H1 (cell line): ENCODE data around the gene ALK. TPM values are rescaled to one million over a fixed set of nuclear protein-coding genes. Genes with fewer than 3 reads are reported as not detected.

Experiments
- CTCF ChIA-PET: fragments of 300-600 bp; sonication (Branson Sonifier 250); formaldehyde crosslinking; loops from one replicate; lab custom pipeline; 2021; ENCODE audit not compliant: partially characterized antibody; lab: Charles Lee
- POLR2A ChIA-PET: fragments of 300-600 bp; sonication (Branson Sonifier 250); formaldehyde crosslinking; loops from one replicate; lab custom pipeline; 2021; ENCODE audit warnings: inconsistent platforms; ENCODE audit not compliant: partially characterized antibody; lab: Charles Lee
- DNase-seq, 2 experiments: peaks; one replicate each; pipeline versions ENCODE4 v3.0.0 to v3.0.0-alpha.2; 2010 to 2022; ENCODE audit warnings: low spot score in 2 of 2, low read depth in 1 of 2, mixed read lengths in 1 of 2
- FAIRE-seq: peaks from 2 replicates; lab custom pipeline; 2011; peaks lifted over from hg19 to GRCh38; lab: Jason Lieb, UNC
- H2AFZ ChIP-seq: 2 replicates; pipeline ENCODE4 v1.8.1; 2012; ENCODE audit warnings: low read length, inconsistent platforms
- H2AK5ac ChIP-seq: 2 replicates; pipeline ENCODE4 v1.6.1; 2013; ENCODE audit warnings: low read depth, low read length
- H2BK120ac ChIP-seq: replicated peaks from 2 replicates; pipeline ENCODE3; 2013; ENCODE audit warnings: low read depth, low read length, inconsistent platforms
- H2BK12ac ChIP-seq: 2 replicates; pipeline ENCODE4 v1.6.1; 2013; ENCODE audit warnings: low read depth, low read length
- H2BK15ac ChIP-seq: 2 replicates; pipeline ENCODE4 v1.6.1; 2013; ENCODE audit warnings: low read length
- H2BK20ac ChIP-seq: 2 replicates; pipeline ENCODE4 v1.6.1; 2013; ENCODE audit warnings: low read length
- H2BK5ac ChIP-seq: 2 replicates; pipeline ENCODE4 v1.6.1; 2013; ENCODE audit warnings: low read depth, low read length
- H3K14ac ChIP-seq: 2 replicates; pipeline ENCODE4 v1.6.1; 2013; ENCODE audit warnings: inconsistent platforms; ENCODE audit not compliant: insufficient read length
- H3K18ac ChIP-seq: 2 replicates; pipeline ENCODE4 v1.6.1; 2013; ENCODE audit warnings: low read length; ENCODE audit errors: extremely low read depth
- H3K23ac ChIP-seq: 2 replicates; pipeline ENCODE4 v1.6.1; 2013; ENCODE audit warnings: inconsistent platforms; ENCODE audit not compliant: insufficient read length
- H3K23me2 ChIP-seq: 2 replicates; pipeline ENCODE4 v1.6.1; 2013; ENCODE audit warnings: low read depth, low read length
- H3K27ac ChIP-seq: 2 replicates; pipeline ENCODE4 v1.6.1; 2011; ENCODE audit warnings: low read depth, low read length, inconsistent platforms
- H3K27me3 ChIP-seq, 4 experiments: replicated peaks in 1 of 4; 1 replicate in 1 of 4; 2 replicates in 3 of 4; pipeline versions ENCODE4 v1.6.1 to v1.8.1; 2011 to 2013; ENCODE audit warnings: low read length in 3 of 4, mild to moderate bottlenecking in 3 of 4, inconsistent platforms in 2 of 4, mixed read lengths in 2 of 4, moderate library complexity in 1 of 4; ENCODE audit not compliant: control insufficient read depth in 3 of 4, insufficient read depth in 3 of 4; ENCODE audit errors: extremely low read depth in 1 of 4
- H3K36me3 ChIP-seq, 4 experiments: 2 replicates each; pipeline versions ENCODE4 v1.6.1 to v1.8.1; 2011 to 2013; ENCODE audit warnings: mild to moderate bottlenecking in 4 of 4, low read length in 3 of 4, moderate library complexity in 2 of 4, control low read depth in 1 of 4, inconsistent platforms in 1 of 4; ENCODE audit not compliant: insufficient read depth in 4 of 4, control insufficient read depth in 2 of 4
- H3K4ac ChIP-seq: replicated peaks from 2 replicates; pipeline ENCODE3; 2013; ENCODE audit warnings: low read length, low read depth, mixed read lengths, inconsistent platforms; ENCODE audit not compliant: insufficient read length
- H3K4me1 ChIP-seq, 4 experiments: replicated peaks in 1 of 4; 1 replicate in 1 of 4; 2 replicates in 3 of 4; pipeline versions ENCODE4 v1.6.1 to v1.8.1; 2011 to 2013; ENCODE audit warnings: low read length in 3 of 4, inconsistent platforms in 2 of 4, mixed read lengths in 1 of 4; ENCODE audit not compliant: insufficient read depth in 4 of 4, control insufficient read depth in 3 of 4
- H3K4me2 ChIP-seq, 2 experiments: 2 replicates each; pipeline versions ENCODE4 v1.6.1 to v1.8.1; 2011 to 2013; ENCODE audit warnings: low read depth in 2 of 2, low read length in 2 of 2, control low read depth in 1 of 2, inconsistent platforms in 1 of 2, mild to moderate bottlenecking in 1 of 2; ENCODE audit not compliant: insufficient read depth in 1 of 2
- H3K4me3 ChIP-seq, 4 experiments: fragments of 200-600, 300-600 bp in 1 of 4; sonication (generic), shearing (Covaris generic), sonication (Bioruptor Twin) in 1 of 4; 2 replicates each; pipeline versions ENCODE4 v1.5.1 to v1.8.1; 2011 to 2016; ENCODE audit warnings: low read length in 4 of 4, low read depth in 3 of 4, control low read depth in 2 of 4, inconsistent platforms in 2 of 4, mild to moderate bottlenecking in 2 of 4, mixed read lengths in 1 of 4, moderate library complexity in 1 of 4; ENCODE audit not compliant: insufficient read depth in 2 of 4; ENCODE audit errors: extremely low read depth in 1 of 4
- H3K56ac ChIP-seq: replicated peaks from 2 replicates; pipeline ENCODE3; 2013; ENCODE audit warnings: low read depth, mild to moderate bottlenecking, mixed read lengths, low read length, inconsistent platforms; ENCODE audit not compliant: insufficient read length
- H3K79me1 ChIP-seq: 2 replicates; pipeline ENCODE4 v1.6.1; 2013; ENCODE audit warnings: low read depth, low read length, control low read depth
- H3K79me2 ChIP-seq, 2 experiments: 2 replicates each; pipeline versions ENCODE4 v1.6.1 to v1.8.1; 2012 to 2013; ENCODE audit warnings: low read length in 2 of 2, mild to moderate bottlenecking in 2 of 2, inconsistent platforms in 1 of 2; ENCODE audit not compliant: insufficient read depth in 2 of 2, control insufficient read depth in 1 of 2
- H3K9ac ChIP-seq, 4 experiments: replicated peaks in 1 of 4; 1 replicate in 1 of 4; 2 replicates in 3 of 4; pipeline versions ENCODE4 v1.6.1 to v1.8.1; 2011 to 2013; ENCODE audit warnings: low read depth in 3 of 4, low read length in 3 of 4, control low read depth in 2 of 4, mild to moderate bottlenecking in 2 of 4, moderate library complexity in 2 of 4, inconsistent platforms in 1 of 4; ENCODE audit errors: extremely low read depth in 1 of 4
- H3K9me3 ChIP-seq, 2 experiments: 2 replicates each; pipeline versions ENCODE4 v1.6.1 to v1.8.1; 2012 to 2013; ENCODE audit warnings: mild to moderate bottlenecking in 2 of 2, moderate library complexity in 2 of 2, control low read depth in 1 of 2, inconsistent platforms in 1 of 2, low read depth in 1 of 2, low read length in 1 of 2, mixed read lengths in 1 of 2; ENCODE audit not compliant: insufficient read depth in 2 of 2
- H4K20me1 ChIP-seq, 2 experiments: replicated peaks in 1 of 2; 2 replicates each; pipeline versions ENCODE3 to v1.8.1; 2011 to 2013; ENCODE audit warnings: inconsistent platforms in 2 of 2, low read length in 2 of 2, mild to moderate bottlenecking in 1 of 2; ENCODE audit not compliant: insufficient read depth in 2 of 2, control insufficient read depth in 1 of 2
- H4K5ac ChIP-seq: 2 replicates; pipeline ENCODE4 v1.6.1; 2013; ENCODE audit warnings: low read length, low read depth, mixed read lengths, inconsistent platforms; ENCODE audit not compliant: insufficient read length
- H4K8ac ChIP-seq: 2 replicates; pipeline ENCODE4 v1.8.0; 2013; ENCODE audit warnings: mild to moderate bottlenecking, moderate library complexity, low read length, inconsistent platforms; ENCODE audit not compliant: insufficient read depth; ENCODE audit errors: extremely low read depth
- H4K91ac ChIP-seq: replicated peaks from 2 replicates; pipeline ENCODE3; 2013; ENCODE audit warnings: low read length, mixed read lengths, inconsistent platforms; ENCODE audit not compliant: insufficient read length
- BACH1 ChIP-seq: IDR thresholded peaks from 2 replicates; pipeline ENCODE4 v1.6.1; 2012; ENCODE audit warnings: low read length, improper control_type of control experiment
- BCL11A ChIP-seq, 2 experiments: IDR thresholded peaks; one replicate each; pipeline ENCODE4 v1.6.1; 2011; ENCODE audit warnings: low read depth in 2 of 2, low read length in 2 of 2, mild to moderate bottlenecking in 2 of 2
- CBX8 ChIP-seq: fragments of 300-800, 300-1000 bp; sonication (generic); IDR thresholded peaks from 2 replicates; pipeline ENCODE4 v1.7.1; 2016; ENCODE audit warnings: low read depth, low read length, borderline replicate concordance
- FOSL1 ChIP-seq: IDR thresholded peaks from 2 replicates; pipeline ENCODE4 v1.6.1; 2011; ENCODE audit warnings: mild to moderate bottlenecking, low read depth, low read length, moderate library complexity; ENCODE audit not compliant: insufficient read depth
- MAX ChIP-seq: IDR thresholded peaks from 2 replicates; pipeline ENCODE4 v1.6.1; 2012; ENCODE audit warnings: inconsistent platforms
- RNF2 ChIP-seq: fragments of 200-900, 300-1000 bp; sonication (generic); IDR thresholded peaks from 2 replicates; pipeline ENCODE4 v1.7.1; 2016; ENCODE audit warnings: borderline replicate concordance, low read depth, mild to moderate bottlenecking, antibody characterized with exemption, low read length; ENCODE audit not compliant: poor library complexity, severe bottlenecking; ENCODE audit errors: missing control alignments
- SAP30 ChIP-seq: fragments of 300-600 bp; sonication (generic); IDR thresholded peaks from 2 replicates; pipeline ENCODE4 v1.7.1; 2012; ENCODE audit warnings: low read length, moderate library complexity, mild to moderate bottlenecking, inconsistent platforms; ENCODE audit not compliant: insufficient read depth, insufficient replicate concordance
- SIRT6 ChIP-seq: IDR thresholded peaks from one replicate; pipeline ENCODE4 v1.7.1; 2012; ENCODE audit warnings: low read length, inconsistent platforms
- TAF1 ChIP-seq: IDR thresholded peaks from 2 replicates; pipeline ENCODE4 v1.6.1; 2011; ENCODE audit warnings: mild to moderate bottlenecking, low read depth, low read length
- USF2 ChIP-seq: IDR thresholded peaks from 2 replicates; pipeline ENCODE4 v1.6.1; 2011; ENCODE audit warnings: low read length, improper control_type of control experiment
- WGBS, 2 experiments: shearing (Covaris generic) in 1 of 2; methylation state at CpG; one replicate each; pipeline versions ENCODE4 v1.1.6 to v1.1.7; 2013 to 2015; ENCODE audit warnings: low lambda C conversion rate in 2 of 2, mixed read lengths in 2 of 2, inconsistent platforms in 1 of 2, low coverage in 1 of 2, missing lambda C conversion rate in 1 of 2; ENCODE audit not compliant: insufficient replicate concordance in 2 of 2, insufficient coverage in 1 of 2, insufficient read length in 1 of 2; ENCODE audit errors: extremely low coverage in 1 of 2, missing lambda C conversion rate in 1 of 2; 5-methylcytosine and 5-hydroxymethylcytosine counted together
- polyA plus RNA-seq, 7 experiments: library from polyadenylated mRNA; depleted of rRNA in 3 of 7; stranded (reverse) in 5 of 7; unstranded in 2 of 7; fragments of >200 nt in 5 of 7; fragments of 200-250 nt in 2 of 7; gene quantifications; 1 replicate in 5 of 7; 2 replicates in 1 of 7; 4 replicates in 1 of 7; pipeline versions ENCODE4 v1.2.1 to v1.2.3, GENCODE V29; 2011 to 2013; ENCODE audit warnings: missing spikeins in 2 of 7, mixed read lengths in 2 of 7
- total RNA-seq: library from RNA; stranded (reverse); fragmentation: NEBNext Ultra II Directional; extraction: Animal tissue kit (Norgen Biotek cat#: 25700); gene quantifications from 2 replicates; pipeline ENCODE4 v1.2.1, GENCODE V29; 2021

Gene ALK
- total and polyA plus RNA-seq, 2 of the 8 experiments (the other 6 are each of a cell fraction or from before 2014, with no cell fraction given), result 0.02 to 0.09 TPM

DNA sequence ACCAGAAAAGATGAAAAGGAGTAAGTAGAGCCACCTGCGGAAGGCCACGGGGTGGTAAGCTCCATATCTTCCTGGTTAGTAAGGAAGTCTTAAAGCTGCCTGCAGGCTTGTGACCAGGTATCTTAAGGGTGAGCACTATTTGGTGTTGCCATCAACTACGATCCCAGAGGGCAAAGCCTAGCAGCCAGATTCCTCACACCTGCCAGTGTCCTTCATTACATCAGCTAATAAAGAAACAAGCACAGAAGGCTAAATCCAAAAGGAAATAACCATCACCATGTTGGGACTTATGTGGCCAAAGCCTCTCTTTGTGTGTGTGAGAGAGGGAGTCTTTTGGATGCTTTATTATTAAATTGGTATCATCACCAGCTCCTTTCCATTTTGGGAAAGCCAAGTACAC, 123.5 kb downstream of the ALK start:
- no peak overlapping the region for H3K4ac ChIP-seq
- no peaks in the 10 kb centered on the region for H3K23me2 ChIP-seq
- H2AK5ac ChIP-seq, result no peak overlapping the region
- ChIA-PET POLR2A (no interaction called here), CTCF (interaction anchor here (1.4 kb wide), 1 partner anchor 18 kb away, joined by 3 read pairs; no protein-coding TSS in a partner anchor)
- H2BK120ac ChIP-seq, result no peak overlapping the region
- H3K56ac ChIP-seq, result no peak overlapping the region
- H4K5ac ChIP-seq, result no peak overlapping the region
- H4K91ac ChIP-seq, result no peak overlapping the region
- no peaks in the 10 kb centered on the region for H3K27me3 ChIP-seq
- H3K4me3 ChIP-seq, result no peak overlapping the region
- TF ChIP-seq CBX8 (no peak), USF2 (no peak), BACH1 (no peak), SAP30 (no peak), RNF2 (no peak), SIRT6 (no peak), FOSL1 (no peak), TAF1 (no peak), BCL11A (IDR thresholded peaks at IDR 0.05; ENCODE audit: low read depth in 2 of 2, low read length in 2 of 2) (no peak), MAX (no peak)
- H4K20me1 ChIP-seq, result no peaks in the 10 kb centered on the region
- no peak overlapping the region for H2BK5ac ChIP-seq
- no peaks in the 10 kb centered on the region for H3K9me3 ChIP-seq
- no peak overlapping the region for H2BK15ac ChIP-seq
- no peak overlapping the region for H2AFZ ChIP-seq
- H2BK20ac ChIP-seq, result no peak overlapping the region
- peaks cover 0 to 6% (median 0%) of the 10 kb centered on the region in 4 experiments; a peak in 2 of 7 replicates for H3K4me1 ChIP-seq
- H3K79me1 ChIP-seq, result no peaks in the 10 kb centered on the region
- WGBS, 2 experiments, result 73% methylated on average over 3 of the region's 3 CpGs; no CpG with 5 or more reads in 1 of the 2 experiments
- no peak for DNase-seq
- no peak overlapping the region for H3K23ac ChIP-seq
- no peak overlapping the region for H4K8ac ChIP-seq
- no peak for FAIRE-seq
- no peak overlapping the region for H3K4me2 ChIP-seq
- H3K18ac ChIP-seq, result 0 out of 2 replicates have a peak overlapping the region, but pooled peaks have one; percentile 6
- H3K79me2 ChIP-seq, result no peaks in the 10 kb centered on the region
- no peak overlapping the region for H3K27ac ChIP-seq
- no peak overlapping the region for H3K9ac ChIP-seq
- H2BK12ac ChIP-seq, result no peak overlapping the region
- no peaks in the 10 kb centered on the region for H3K36me3 ChIP-seq
- H3K14ac ChIP-seq, result no peak overlapping the region
